GM23248 (cell line): Measurements from ENCODE around the gene SNX25. TPM values are rescaled to one million over a fixed set of nuclear protein-coding genes. Genes with fewer than 3 reads are reported as not detected.

Source experiments
- DNase-seq: peaks from one replicate; pipeline ENCODE4 v3.0.0-alpha.2; 2015
- H2AFZ ChIP-seq: fragments of 200-600 bp; sonication (generic); 2 replicates; pipeline ENCODE4 v1.6.1; 2016; ENCODE audit warnings: antibody characterized with exemption
- H3F3A ChIP-seq: fragments of 200-600 bp; sonication (generic); 2 replicates; pipeline ENCODE4 v1.6.1; 2016; ENCODE audit warnings: mild to moderate bottlenecking, antibody characterized with exemption, mixed run types; ENCODE audit not compliant: insufficient read depth
- H3K27ac ChIP-seq: fragments of 200-600 bp; sonication (generic); 2 replicates; pipeline ENCODE4 v1.5.1; 2016; ENCODE audit warnings: mild to moderate bottlenecking
- H3K27me3 ChIP-seq: fragments of 200-600 bp; sonication (generic); replicated peaks from 2 replicates; pipeline ENCODE4 v1.6.1; 2016; ENCODE audit warnings: mild to moderate bottlenecking; ENCODE audit not compliant: insufficient read depth
- H3K36me3 ChIP-seq: fragments of 200-600 bp; sonication (generic); 2 replicates; pipeline ENCODE4 v1.6.1; 2016; ENCODE audit warnings: low read depth, mild to moderate bottlenecking
- H3K4me1 ChIP-seq: fragments of 200-600 bp; sonication (generic); 2 replicates; pipeline ENCODE4 v1.6.1; 2016; ENCODE audit warnings: mild to moderate bottlenecking; ENCODE audit not compliant: insufficient read depth
- H3K4me2 ChIP-seq: fragments of 200-600 bp; sonication (generic); one replicate; pipeline ENCODE4 v1.6.1; 2016; ENCODE audit warnings: mild to moderate bottlenecking; ENCODE audit not compliant: unreplicated experiment
- H3K4me3 ChIP-seq: fragments of 200-600 bp; sonication (generic); 2 replicates; pipeline ENCODE4 v1.5.1; 2016; ENCODE audit warnings: mild to moderate bottlenecking
- H3K79me2 ChIP-seq: fragments of 200-600 bp; sonication (generic); 2 replicates; pipeline ENCODE4 v1.6.1; 2016; ENCODE audit warnings: mild to moderate bottlenecking; ENCODE audit not compliant: insufficient read depth
- H3K9ac ChIP-seq: fragments of 200-600 bp; sonication (generic); 2 replicates; pipeline ENCODE4 v1.6.1; 2016; ENCODE audit warnings: mild to moderate bottlenecking
- H3K9me2 ChIP-seq: fragments of 200-600 bp; sonication (generic); 2 replicates; pipeline ENCODE4 v1.6.1; 2016; ENCODE audit warnings: mixed run types, mild to moderate bottlenecking, moderate library complexity; ENCODE audit not compliant: insufficient read depth
- H3K9me3 ChIP-seq: fragments of 200-600 bp; sonication (generic); one replicate; pipeline ENCODE4 v1.6.1; 2017; ENCODE audit warnings: low read depth
- H4K20me1 ChIP-seq: fragments of 200-600 bp; sonication (generic); 2 replicates; pipeline ENCODE4 v1.6.0; 2016; ENCODE audit not compliant: insufficient read depth
- EZH2 ChIP-seq: fragments of 200-600 bp; sonication (generic); IDR thresholded peaks from 2 replicates; pipeline ENCODE4 v1.6.1; 2018; ENCODE audit warnings: antibody characterized with exemption, mild to moderate bottlenecking; ENCODE audit not compliant: insufficient read depth, poor library complexity, severe bottlenecking
- EZH2phosphoT487 ChIP-seq: fragments of 200-600 bp; sonication (generic); IDR thresholded peaks from 2 replicates; pipeline ENCODE4 v1.6.1; 2018; ENCODE audit warnings: antibody characterized with exemption, moderate library complexity, mild to moderate bottlenecking, low read depth; ENCODE audit not compliant: insufficient read depth
- WGBS, 2 experiments: methylation state at CpG; one replicate each; pipeline ENCODE4 v1.1.6; 2015 to 2017; ENCODE audit warnings: low lambda C conversion rate in 2 of 2, low coverage in 1 of 2; ENCODE audit errors: missing lambda C conversion rate in 2 of 2; 5-methylcytosine and 5-hydroxymethylcytosine counted together
- in situ Hi-C: fragments of 300-500 bp; cut with MboI; formaldehyde crosslinking; loops from 2 replicates; pipeline ENCODE4 v1.15.0; 2020
- polyA plus RNA-seq: library from polyadenylated mRNA; unstranded; fragments of >200 nt; fragmentation: Nextera tagmentation; extraction: Ambion mirVana; gene quantifications from 2 replicates; pipeline ENCODE4 v1.2.1, GENCODE V29; 2016
- total RNA-seq: library from RNA; depleted of rRNA; stranded (reverse); fragments of >200 nt; shearing (Covaris generic); gene quantifications from 2 replicates; pipeline ENCODE4 v1.2.3, GENCODE V29; 2014

SNX25 gene
- total and polyA plus RNA-seq, 2 experiments from 2014 or later = 8.2 to 50.0 TPM

DNA sequence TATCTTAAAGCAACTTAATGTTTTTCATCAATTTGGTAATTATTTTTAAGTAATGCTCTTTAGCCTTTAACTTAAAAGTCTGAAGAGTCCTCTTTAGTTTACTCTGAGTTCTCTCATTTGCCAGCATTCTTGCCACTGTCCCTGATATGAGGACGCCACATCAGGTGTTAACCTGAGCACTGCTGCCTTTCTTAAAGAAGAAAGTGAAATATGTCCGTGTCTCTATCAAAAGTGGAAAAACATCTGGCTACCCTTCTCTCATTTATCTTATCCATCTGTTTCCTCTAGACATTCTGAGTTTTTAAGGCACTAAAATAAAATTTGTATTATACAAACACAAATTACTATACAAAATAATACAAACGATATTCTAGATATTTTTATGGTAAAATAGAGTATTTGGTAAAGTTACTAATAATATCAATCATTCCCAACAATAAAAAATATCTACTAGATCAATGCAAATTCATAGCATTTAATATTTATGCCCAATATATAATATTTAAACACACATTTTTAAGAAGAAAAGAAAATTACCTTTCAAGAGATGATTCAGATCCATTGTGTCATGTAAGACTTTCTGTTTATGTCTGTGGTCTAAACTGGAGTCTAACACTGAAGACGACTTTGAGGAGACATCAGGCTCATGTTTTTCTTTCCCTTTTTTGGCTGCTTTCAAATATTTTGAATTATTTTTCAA lies 19.6 kb upstream of the SNX25 start:
- Histone ChIP-seq H3K4me1 (no peaks in the 10 kb centered on the region), H3K27me3 (no peaks in the 10 kb centered on the region), H3K79me2 (peaks cover 88% of the 10 kb centered on the region), H2AFZ (no peak overlapping the region), H3K9ac (no peak overlapping the region), H3K9me3 (no peaks in the 10 kb centered on the region), H3K4me2 (no peak overlapping the region), H4K20me1 (no peaks in the 10 kb centered on the region), H3F3A (peaks cover 5% of the 10 kb centered on the region; the same call in 1 of the 2 replicates), H3K4me3 (no peak overlapping the region), H3K36me3 (peaks cover 27% of the 10 kb centered on the region), H3K27ac (no peak overlapping the region), H3K9me2 (no peaks in the 10 kb centered on the region)
- DNase-seq = no peak
- WGBS, 2 experiments = 73 to 79% methylated on average over 4 of the region's 4 CpGs
- in situ Hi-C loops = no loop called here
- TF ChIP-seq EZH2 (no peak), EZH2phosphoT487 (no peak)

DNA sequence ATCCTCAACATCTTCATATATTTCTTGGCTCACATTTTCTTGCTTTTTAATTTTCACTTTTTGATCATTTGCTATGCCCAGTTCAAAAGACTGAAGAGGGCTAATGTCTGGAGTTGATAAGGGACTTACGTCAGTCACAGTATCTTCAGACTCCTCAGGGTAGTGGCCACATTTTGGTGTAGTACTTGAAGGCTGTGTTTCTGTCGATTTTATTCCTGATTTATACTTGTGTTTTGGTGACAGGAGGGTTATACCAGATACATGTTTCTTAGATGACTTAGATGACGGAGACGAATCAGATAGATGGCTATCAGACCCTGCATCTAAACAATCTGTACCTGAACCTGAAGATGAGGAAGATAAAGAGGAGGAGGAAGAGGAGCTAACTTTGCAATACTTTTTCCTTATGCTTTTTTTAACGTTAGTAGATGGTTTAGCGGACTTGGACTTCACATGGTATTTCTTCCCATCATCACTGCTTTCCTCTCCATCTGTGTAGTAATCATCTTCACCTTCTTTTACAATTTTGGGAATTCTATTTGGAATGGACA lies 19.0 kb upstream of the SNX25 start:
- no peak overlapping the region for H3K9ac ChIP-seq
- in situ Hi-C loops = no loop called here
- no peak overlapping the region for H2AFZ ChIP-seq
- peaks cover 27% of the 10 kb centered on the region for H3K36me3 ChIP-seq
- no peaks in the 10 kb centered on the region for H3K4me1 ChIP-seq
- H3K27me3 ChIP-seq = no peaks in the 10 kb centered on the region
- H3K9me3 ChIP-seq = no peaks in the 10 kb centered on the region
- H4K20me1 ChIP-seq = no peaks in the 10 kb centered on the region
- no peak overlapping the region for H3K4me2 ChIP-seq
- TF ChIP-seq EZH2 = no peak
- no peak for TF ChIP-seq EZH2phosphoT487
- no peaks in the 10 kb centered on the region for H3K9me2 ChIP-seq
- DNase-seq = no peak
- WGBS, 2 experiments = 82% methylated on average over 6 of the region's 6 CpGs
- peaks cover 88% of the 10 kb centered on the region for H3K79me2 ChIP-seq
- no peak overlapping the region for H3K27ac ChIP-seq
- no peak overlapping the region for H3K4me3 ChIP-seq
- H3F3A ChIP-seq = no peaks in the 10 kb centered on the region

DNA sequence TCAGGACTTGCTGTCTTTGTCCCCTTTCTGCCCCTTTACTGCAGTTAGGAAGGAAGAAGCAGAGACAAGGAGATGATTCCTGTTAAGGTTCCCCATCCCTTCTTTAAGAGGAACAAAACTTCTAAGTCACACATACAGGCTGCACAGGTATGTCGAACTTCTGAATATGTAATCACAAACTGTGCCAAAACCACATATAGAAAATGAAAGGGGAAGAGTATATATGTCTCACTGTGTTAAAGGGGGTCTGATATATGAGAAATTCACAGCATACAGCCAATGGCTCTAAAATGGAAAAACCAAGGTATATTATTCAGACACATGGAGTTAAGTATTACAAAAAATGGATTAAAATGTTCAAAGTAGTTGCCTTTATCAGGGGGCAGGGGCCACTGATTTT lies 17.3 kb upstream of the SNX25 start:
- in situ Hi-C loops = no loop called here
- no peak overlapping the region for H3K27ac ChIP-seq
- no peak for TF ChIP-seq EZH2phosphoT487

DNA sequence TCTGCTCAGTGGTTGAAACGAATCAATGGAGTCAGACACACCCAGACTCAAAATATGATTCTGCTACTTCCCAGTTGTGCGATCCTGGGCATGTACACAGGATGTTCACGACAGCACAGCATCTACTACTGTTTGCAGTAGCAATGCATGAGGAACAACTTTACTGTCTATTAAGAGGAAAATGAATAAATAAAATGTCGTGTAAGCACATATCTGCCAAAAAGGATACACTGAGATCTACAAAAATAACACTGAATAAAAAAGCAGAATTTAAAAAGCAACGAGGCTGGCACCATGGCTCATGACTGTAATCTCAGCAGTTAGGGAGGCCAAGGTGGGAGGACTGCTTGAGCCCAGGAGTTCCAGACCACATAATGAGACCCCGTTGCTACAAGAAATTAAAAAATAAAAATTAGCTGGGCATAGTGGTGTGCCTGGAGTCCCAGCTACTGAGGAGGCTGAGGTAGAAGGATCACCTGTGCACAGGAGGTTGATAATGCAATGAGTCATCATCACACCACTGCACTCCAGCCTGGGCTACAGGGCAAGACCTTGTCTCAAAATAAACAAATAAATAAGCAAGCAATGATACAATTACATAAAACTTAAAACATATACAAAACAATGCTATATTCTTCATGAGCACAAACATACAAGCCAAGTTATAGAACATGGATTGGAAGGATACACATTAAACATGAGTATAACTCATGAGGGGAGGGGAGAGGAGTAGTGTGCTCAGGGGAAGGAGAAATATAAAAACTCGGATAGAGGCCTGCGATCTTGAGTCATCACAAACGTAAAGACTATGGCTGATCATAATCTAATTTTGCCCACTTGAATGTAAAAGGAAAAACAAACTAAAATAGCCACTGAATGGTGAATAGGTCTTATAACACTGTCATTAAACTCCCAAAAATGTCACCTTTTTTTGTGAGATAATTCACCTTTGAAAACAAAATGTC lies 14.2 kb upstream of the SNX25 start:
- no peak for TF ChIP-seq EZH2phosphoT487
- no peak for TF ChIP-seq EZH2
- no peaks in the 10 kb centered on the region for H3K4me1 ChIP-seq
- H4K20me1 ChIP-seq = no peaks in the 10 kb centered on the region
- in situ Hi-C loops = no loop called here
- no peak overlapping the region for H3K9ac ChIP-seq
- H3K27me3 ChIP-seq = no peaks in the 10 kb centered on the region
- no peaks in the 10 kb centered on the region for H3K9me2 ChIP-seq
- no peak for DNase-seq
- H3F3A ChIP-seq = no peaks in the 10 kb centered on the region
- H3K4me2 ChIP-seq = no peak overlapping the region
- H3K79me2 ChIP-seq = peaks cover 94% of the 10 kb centered on the region
- no peaks in the 10 kb centered on the region for H3K9me3 ChIP-seq
- no peak overlapping the region for H2AFZ ChIP-seq
- H3K27ac ChIP-seq = no peak overlapping the region
- peaks cover 10% of the 10 kb centered on the region for H3K36me3 ChIP-seq
- no peak overlapping the region for H3K4me3 ChIP-seq
- 71 to 73% methylated on average over 9 of the region's 9 CpGs for WGBS, 2 experiments

More for the DNA sequence above, 17.3 kb upstream of the SNX25 start:
- no peaks in the 10 kb centered on the region for H4K20me1 ChIP-seq
- no peaks in the 10 kb centered on the region for H3K9me3 ChIP-seq
- no peak overlapping the region for H3K4me3 ChIP-seq
- peaks cover 23% of the 10 kb centered on the region for H3K36me3 ChIP-seq
- peaks cover 89% of the 10 kb centered on the region for H3K79me2 ChIP-seq
- no peak overlapping the region for H2AFZ ChIP-seq
- no peaks in the 10 kb centered on the region for H3K4me1 ChIP-seq
- H3K27me3 ChIP-seq = no peaks in the 10 kb centered on the region
- 100% methylated on average over 1 of the region's 1 CpG for WGBS, 2 experiments
- no peaks in the 10 kb centered on the region for H3K9me2 ChIP-seq
- H3K4me2 ChIP-seq = no peak overlapping the region
- no peak overlapping the region for H3K9ac ChIP-seq
- no peak for DNase-seq
- no peaks in the 10 kb centered on the region for H3F3A ChIP-seq
